ENCODE results near the gene SWAP70. TPM values are rescaled to one million over a fixed set of nuclear protein-coding genes. Genes with fewer than 3 reads are reported as not detected.

SWAP70 gene
- total and polyA plus RNA-seq, 2 of the 13 experiments (the other 11 are each of a cell fraction or from before 2014, with no cell fraction given), result 4.6 to 8.7 TPM

DNA sequence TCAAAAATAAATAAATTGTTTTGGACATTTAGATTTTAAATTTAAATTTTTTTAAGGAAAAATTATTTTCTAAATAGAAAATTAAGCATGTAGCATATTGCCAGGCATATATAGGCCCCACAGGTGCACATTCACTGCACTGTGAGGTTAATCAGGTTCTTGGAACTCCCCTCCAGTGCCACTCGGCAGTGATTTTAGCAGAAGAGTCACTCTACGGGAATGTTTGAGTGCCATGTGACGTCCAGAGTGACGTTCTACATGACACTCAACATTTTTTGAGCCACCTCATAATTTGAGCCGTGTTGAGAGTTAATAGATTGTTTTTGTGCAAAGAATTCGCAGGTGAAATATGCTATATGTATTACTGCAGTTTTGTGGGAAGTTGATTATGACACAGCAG, 77.4 kb downstream of the SWAP70 start:
- Histone ChIP-seq H4K20me1 (ENCODE audit: insufficient read depth, low read length) (no peaks in the 10 kb centered on the region), H3K36me3 (replicated peaks in 1 of 2; ENCODE audit: control insufficient read depth in 1 of 2, insufficient read depth in 2 of 2, low read length in 2 of 2) (peaks cover 12 to 30% of the 10 kb centered on the region in 2 experiments; a peak in 4 of 5 replicates), H3K79me2 (ENCODE audit: insufficient read depth, low read length) (no peaks in the 10 kb centered on the region), H3K4me3 (replicated peaks in 1 of 3; ENCODE audit: insufficient read depth in 1 of 3, low read depth in 2 of 3, low read length in 3 of 3) (no peak overlapping the region), H3K4me1 (ENCODE audit: insufficient read depth, low read length) (peaks cover 7% of the 10 kb centered on the region), H2AFZ (ENCODE audit: low read length) (no peak overlapping the region), H3K9ac (ENCODE audit: insufficient read depth, low read depth, low read length) (no peak overlapping the region), H3K9me3 (ENCODE audit: low read length) (no peaks in the 10 kb centered on the region), H3K27ac (ENCODE audit: extremely low read length, insufficient read depth, low read length) (no peak overlapping the region), H3K4me2 (ENCODE audit: low read depth, low read length) (no peak overlapping the region), H3K27me3 (ENCODE audit: control insufficient read depth in 1 of 2, insufficient read depth in 2 of 2, low read length in 2 of 2) (no peaks in the 10 kb centered on the region)
- intact Hi-C loops (cut with micrococcal nuclease; ENCODE audit: unreplicated experiment), result no loop called here
- DNase-seq (ENCODE audit: low spot score) (no peak), ATAC-seq (no peak), FAIRE-seq (no peak)
- ChIA-PET CTCF (ENCODE audit: low intra/inter-chr PET ratio, low total read pairs) (no interaction called here), POLR2A (no interaction called here)
- in situ Hi-C loops (cut with HindIII; ENCODE audit: extremely low pct_ligation_motif_present, low pct_unique_long_range_greater_than_20kb), result no loop called here
- no TSS peak for BruUV-seq (replicated peaks)
- WGBS (ENCODE audit: low lambda C conversion rate), result 99% methylated on average over 6 of the region's 6 CpGs
- TF ChIP-seq SCMH1 (CRISPR knock-in tag; IDR thresholded peaks at IDR 0.05; ENCODE audit: borderline replicate concordance) (no peak), GLI4 (CRISPR knock-in tag; IDR thresholded peaks at IDR 0.05; ENCODE audit: borderline replicate concordance) (no peak), ZBTB25 (CRISPR knock-in tag; IDR thresholded peaks at IDR 0.05) (no peak), ZNF501 (CRISPR knock-in tag; IDR thresholded peaks at IDR 0.05) (no peak), TOE1 (CRISPR knock-in tag; IDR thresholded peaks at IDR 0.05) (no peak), ARNTL (CRISPR knock-in tag; IDR thresholded peaks at IDR 0.05) (no peak), MTERF4 (CRISPR knock-in tag; IDR thresholded peaks at IDR 0.05) (no peak)
- TF ChIP-seq, protein P1, sequence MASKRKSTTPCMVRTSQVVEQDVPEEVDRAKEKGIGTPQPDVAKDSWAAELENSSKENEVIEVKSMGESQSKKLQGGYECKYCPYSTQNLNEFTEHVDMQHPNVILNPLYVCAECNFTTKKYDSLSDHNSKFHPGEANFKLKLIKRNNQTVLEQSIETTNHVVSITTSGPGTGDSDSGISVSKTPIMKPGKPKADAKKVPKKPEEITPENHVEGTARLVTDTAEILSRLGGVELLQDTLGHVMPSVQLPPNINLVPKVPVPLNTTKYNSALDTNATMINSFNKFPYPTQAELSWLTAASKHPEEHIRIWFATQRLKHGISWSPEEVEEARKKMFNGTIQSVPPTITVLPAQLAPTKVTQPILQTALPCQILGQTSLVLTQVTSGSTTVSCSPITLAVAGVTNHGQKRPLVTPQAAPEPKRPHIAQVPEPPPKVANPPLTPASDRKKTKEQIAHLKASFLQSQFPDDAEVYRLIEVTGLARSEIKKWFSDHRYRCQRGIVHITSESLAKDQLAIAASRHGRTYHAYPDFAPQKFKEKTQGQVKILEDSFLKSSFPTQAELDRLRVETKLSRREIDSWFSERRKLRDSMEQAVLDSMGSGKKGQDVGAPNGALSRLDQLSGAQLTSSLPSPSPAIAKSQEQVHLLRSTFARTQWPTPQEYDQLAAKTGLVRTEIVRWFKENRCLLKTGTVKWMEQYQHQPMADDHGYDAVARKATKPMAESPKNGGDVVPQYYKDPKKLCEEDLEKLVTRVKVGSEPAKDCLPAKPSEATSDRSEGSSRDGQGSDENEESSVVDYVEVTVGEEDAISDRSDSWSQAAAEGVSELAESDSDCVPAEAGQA (IDR thresholded peaks at IDR 0.05; ENCODE audit: low read depth), result no peak
- TF ChIP-seq, protein P1 (CRISPR knock-in tag; IDR thresholded peaks at IDR 0.05; ENCODE audit: borderline replicate concordance), result no peak
- TF ChIP-seq, protein P2, sequence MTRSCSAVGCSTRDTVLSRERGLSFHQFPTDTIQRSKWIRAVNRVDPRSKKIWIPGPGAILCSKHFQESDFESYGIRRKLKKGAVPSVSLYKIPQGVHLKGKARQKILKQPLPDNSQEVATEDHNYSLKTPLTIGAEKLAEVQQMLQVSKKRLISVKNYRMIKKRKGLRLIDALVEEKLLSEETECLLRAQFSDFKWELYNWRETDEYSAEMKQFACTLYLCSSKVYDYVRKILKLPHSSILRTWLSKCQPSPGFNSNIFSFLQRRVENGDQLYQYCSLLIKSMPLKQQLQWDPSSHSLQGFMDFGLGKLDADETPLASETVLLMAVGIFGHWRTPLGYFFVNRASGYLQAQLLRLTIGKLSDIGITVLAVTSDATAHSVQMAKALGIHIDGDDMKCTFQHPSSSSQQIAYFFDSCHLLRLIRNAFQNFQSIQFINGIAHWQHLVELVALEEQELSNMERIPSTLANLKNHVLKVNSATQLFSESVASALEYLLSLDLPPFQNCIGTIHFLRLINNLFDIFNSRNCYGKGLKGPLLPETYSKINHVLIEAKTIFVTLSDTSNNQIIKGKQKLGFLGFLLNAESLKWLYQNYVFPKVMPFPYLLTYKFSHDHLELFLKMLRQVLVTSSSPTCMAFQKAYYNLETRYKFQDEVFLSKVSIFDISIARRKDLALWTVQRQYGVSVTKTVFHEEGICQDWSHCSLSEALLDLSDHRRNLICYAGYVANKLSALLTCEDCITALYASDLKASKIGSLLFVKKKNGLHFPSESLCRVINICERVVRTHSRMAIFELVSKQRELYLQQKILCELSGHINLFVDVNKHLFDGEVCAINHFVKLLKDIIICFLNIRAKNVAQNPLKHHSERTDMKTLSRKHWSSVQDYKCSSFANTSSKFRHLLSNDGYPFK (CRISPR knock-in tag; IDR thresholded peaks at IDR 0.05; ENCODE audit: borderline replicate concordance), result no peak
- TF ChIP-seq, protein P3, sequence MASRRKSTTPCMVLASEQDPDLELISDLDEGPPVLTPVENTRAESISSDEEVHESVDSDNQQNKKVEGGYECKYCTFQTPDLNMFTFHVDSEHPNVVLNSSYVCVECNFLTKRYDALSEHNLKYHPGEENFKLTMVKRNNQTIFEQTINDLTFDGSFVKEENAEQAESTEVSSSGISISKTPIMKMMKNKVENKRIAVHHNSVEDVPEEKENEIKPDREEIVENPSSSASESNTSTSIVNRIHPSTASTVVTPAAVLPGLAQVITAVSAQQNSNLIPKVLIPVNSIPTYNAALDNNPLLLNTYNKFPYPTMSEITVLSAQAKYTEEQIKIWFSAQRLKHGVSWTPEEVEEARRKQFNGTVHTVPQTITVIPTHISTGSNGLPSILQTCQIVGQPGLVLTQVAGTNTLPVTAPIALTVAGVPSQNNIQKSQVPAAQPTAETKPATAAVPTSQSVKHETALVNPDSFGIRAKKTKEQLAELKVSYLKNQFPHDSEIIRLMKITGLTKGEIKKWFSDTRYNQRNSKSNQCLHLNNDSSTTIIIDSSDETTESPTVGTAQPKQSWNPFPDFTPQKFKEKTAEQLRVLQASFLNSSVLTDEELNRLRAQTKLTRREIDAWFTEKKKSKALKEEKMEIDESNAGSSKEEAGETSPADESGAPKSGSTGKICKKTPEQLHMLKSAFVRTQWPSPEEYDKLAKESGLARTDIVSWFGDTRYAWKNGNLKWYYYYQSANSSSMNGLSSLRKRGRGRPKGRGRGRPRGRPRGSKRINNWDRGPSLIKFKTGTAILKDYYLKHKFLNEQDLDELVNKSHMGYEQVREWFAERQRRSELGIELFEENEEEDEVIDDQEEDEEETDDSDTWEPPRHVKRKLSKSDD (CRISPR knock-in tag; IDR thresholded peaks at IDR 0.05; ENCODE audit: low read depth), result no peak
